GM21786 (cell line): ENCODE data around the gene ABLIM1.
"Not testable (repeated sequence)": the region's sequence is repeated elsewhere in the genome, so short reads cannot be mapped to it uniquely, and the experiment has no call there.

Experiments used
- ATAC-seq: cut with Tn5 transposase; IDR thresholded peaks from one replicate; pipeline ENCODE4 v1.9.1; 2021; ENCODE audit not compliant: unreplicated experiment

The ABLIM1 gene

DNA sequence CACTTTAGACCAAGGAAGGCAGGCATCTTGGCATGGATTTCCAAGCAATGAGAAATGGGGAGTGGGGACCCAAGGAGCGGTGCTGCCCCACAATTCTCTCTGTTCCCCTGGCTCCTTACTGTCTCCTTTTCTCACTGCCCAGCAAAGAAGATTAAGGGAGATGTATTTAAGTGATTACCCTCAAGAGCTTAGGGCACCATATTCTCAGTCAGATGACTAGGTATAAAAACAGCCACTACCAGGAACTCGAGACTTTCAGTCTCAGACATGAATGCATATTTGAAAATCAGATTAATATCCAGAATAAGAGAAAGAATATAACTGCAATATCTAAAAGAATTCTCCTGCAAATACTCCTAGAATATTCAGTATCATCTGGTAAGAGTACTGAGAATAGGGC, at the start of gene ABLIM1:
TSS of gene ABLIM1 (minus strand) at position 101 of the 400 bp plus-strand sequence. CDS start at position 26, 75 bp downstream.
- no peak for ATAC-seq

DNA sequence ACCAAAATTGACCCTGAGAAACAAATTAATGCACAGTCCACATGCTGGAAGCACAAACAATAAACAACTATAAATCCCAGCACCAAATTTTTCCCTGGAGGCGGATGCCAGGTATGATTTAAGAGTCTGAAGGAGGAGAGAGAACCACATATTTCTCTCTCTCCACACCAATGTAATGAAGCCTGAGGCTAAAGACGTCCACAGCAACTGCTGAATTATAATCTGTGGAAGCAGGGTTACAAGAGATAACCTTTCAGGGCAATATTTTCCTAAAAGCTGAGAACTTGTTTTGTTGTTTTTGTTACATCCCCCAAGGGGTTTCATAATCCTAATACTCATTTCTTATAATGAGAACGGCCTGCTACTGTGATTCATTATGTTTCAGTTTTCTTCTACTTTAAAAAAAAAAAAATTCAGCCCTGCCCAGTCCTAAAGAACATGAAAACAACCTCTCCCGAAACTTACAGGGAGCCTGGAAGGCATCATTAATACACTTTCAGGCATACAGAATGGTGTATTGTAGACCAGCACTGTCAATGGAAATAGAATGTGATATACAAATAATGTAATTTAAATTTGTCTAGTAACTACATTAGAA, 48.5 kb upstream of the ABLIM1 start:
- no peak for ATAC-seq

DNA sequence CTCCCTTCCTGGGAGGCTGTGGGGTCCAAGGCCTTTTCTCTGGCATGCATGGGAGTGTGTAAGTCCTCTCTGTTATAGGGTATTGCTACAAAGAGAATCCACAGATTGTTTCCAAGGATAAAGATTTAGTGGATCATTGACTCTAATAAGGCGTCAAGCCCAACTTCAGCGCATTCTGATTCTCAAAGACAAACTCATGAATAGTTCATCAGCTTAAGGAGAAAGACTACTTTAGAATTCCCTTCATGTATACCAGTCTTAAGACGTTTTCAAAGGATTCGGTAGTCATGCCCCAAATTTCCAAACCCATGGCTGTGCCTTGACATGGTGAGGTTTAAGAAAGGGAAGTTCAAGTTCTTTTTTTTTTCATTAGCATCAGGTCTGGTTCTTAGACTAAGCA, 46.6 kb upstream of the ABLIM1 start:
- no peak for ATAC-seq

DNA sequence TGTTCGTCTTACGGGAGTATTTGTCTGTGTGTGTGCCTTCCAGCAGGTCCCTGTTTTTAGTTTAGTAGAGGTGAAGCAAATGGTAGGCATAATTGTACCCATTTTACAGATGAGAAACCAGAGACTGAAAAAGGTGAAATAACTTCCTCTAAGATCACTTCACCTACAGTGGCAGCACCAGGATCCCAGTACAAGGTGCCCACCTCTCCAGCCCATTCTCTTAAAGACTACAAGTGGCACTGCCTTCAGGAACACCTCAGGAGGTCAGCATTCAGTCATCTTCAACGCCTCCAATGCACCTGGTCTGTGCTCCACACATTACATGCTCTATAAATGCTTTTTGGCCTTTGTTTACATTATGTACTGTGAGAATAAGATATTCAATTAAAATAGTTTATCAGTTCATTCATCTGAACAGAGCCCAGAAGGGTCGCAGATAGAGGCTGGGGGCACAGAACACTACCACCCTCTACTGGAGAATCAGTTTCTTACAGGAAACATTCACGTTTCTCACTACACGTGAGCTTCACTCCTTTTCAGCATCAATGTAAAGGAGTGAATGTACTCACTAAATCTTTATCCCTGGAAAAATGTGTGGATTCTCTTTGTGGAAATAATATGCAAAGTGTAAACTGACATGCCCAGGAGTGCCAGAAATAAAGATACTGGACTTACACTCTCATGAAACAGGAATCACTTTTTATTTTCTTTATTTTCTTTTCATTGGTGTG, 45.5 kb upstream of the ABLIM1 start:
- no peak for ATAC-seq

DNA sequence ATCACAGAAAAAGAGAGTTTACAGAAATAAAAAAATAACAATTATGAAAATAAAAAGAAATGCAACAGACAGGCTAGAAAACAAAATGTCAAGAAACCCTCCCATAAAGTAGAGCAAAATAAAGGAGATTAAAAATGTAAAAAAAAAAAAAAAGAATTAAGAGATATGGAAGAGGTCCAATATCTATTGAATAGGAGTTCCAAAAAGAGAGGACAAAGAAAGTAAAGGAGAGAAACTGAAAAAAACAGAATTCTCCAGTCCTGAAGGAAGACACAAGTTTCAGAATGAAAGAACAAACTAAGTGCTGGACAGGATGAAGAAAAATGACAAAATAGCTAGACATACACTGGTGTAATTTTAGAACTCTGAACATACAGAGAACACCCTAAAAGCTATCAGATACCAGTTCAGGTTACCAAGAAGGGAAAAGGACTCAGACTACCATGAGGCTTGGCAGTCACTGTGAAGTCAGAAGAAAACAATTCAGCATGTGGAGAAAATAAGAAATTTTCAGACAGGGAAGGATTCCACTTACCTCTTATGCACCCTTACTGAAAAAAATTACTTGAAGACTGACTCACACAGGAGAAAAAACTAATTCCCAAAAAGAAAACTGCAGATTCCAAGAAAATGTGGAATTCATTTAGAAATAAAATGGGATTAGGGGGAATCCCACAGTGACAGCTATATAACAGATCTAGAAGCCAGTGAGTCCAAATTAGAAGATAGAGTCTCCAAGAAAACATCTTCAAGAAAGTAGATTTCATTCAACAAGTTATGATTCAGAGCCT, 40.4 kb upstream of the ABLIM1 start:
- no peak for ATAC-seq

DNA sequence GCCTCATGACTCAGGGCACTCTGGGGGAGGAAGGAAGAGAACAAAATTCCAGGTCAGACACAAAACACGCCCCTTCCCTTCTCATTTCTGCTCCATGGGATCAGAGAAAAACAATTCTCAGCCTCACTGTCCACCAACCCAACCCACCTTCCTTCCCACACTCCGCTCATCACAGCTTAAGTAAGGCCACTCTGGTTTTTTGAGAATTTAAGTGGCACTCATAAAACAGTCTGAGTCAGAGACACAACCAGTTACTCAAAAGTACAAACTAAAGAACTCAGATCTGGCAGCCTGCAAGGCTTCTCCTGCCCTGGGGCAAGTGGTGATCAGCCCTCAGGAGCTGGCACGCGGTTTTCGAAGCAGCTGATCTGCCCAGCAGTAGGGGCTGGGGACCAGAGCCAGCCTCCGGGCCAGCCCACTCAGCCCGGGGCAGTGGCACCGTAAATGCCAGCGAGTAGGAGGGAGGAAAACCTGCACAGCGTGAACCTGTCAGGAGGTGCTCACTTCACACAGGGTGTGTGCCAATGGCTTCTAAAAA, 39.1 kb upstream of the ABLIM1 start:
- ATAC-seq = no peak

DNA sequence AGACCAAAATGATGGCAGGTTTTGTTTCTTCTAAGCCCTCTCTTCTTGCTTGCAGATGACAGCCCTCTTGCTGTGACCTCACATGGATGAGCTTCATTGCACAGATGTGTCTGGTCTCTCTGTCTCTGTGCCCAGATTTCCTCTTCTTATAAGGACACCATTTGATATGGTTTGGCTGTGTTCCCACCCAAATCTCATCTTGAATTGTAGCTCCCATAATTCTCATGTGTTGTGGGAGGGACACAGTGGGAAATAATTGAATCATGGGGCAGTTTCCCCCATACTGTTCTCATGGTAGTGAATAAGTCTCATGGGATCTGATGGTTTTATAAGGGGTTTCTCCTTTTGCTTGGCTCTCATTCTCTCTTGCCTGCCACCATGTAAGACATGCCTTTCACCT, 38.2 kb upstream of the ABLIM1 start:
- not testable (repeated sequence) for ATAC-seq

DNA sequence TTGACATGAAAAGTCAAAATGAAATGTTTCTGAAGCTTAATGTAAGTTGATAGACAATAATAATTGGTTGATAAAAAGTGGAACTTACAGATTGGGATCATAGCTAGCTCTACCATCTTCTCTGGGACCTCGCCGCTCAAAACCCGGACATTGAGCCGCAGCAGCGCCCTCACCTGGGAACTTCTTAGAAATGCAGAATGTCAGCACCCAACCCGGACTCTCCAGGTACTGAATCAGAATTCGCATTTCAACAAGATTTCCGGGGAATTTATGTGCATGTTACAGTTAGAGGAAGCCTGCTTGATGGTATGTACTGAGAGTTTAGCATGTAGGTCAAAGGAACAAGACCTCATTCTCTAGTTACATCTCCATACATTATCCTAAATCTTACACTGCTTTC, 36.7 kb upstream of the ABLIM1 start:
- no peak for ATAC-seq

DNA sequence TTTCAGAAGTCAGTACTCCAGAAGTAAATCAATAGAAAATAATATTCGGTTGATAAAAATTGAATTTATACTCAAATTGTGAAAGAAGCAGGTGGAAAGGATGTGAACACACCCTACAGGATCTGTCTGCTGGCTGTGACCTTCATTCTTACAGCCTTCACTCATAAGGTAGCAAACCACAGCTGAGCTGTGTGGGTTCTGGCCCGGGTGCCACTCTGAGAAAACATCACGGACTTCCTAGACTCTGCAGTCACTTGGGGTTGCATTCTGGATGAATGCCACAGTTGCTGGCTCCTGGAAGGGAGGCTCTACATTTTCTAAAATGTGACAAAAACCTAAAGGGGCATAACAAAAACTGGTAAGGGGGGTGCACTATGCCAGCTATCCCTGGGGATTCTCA, 36.0 kb upstream of the ABLIM1 start:
- no peak for ATAC-seq

DNA sequence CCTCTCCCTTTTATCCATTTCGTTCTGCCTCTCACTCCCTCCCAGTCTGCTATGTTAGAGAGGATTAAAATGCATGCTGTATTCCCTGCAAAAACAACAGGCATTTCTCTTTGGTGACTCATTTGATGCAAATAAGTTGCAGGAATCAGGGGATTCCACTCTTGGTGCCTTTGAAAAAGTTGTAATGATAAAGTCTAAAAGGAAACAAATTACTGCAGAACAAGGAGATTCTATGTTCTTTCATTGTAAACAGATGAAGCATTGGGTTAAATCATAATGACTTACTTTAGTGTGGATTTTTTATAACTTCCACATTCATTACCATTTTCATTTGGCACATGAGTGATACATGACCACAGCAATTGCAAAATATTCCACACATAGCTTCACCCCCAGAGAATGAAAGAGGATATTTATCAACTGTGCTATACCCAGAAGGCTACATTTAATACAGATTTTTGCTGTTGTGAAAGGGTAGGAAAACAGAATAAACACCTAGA, 33.4 kb upstream of the ABLIM1 start:
- no peak for ATAC-seq

DNA sequence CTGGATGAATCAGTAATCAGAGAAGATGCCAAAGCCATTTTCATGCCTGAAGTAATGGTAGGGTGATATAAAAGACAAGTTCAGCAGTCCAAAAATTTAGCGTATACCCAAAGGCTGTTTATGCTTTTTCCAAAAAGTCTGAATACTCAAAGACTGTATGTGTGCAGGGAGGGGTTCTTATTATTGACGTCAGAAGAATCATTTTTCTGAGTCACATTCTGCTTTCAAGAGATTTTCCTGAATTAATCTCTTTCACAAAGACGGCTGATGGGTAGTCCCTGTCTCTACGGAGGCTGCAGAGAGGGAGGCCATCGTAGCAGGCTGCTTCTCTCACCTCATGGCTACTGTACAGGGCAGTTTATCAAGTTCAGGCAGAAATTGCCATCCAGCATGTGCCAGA, 30.7 kb upstream of the ABLIM1 start:
- ATAC-seq = no peak

DNA sequence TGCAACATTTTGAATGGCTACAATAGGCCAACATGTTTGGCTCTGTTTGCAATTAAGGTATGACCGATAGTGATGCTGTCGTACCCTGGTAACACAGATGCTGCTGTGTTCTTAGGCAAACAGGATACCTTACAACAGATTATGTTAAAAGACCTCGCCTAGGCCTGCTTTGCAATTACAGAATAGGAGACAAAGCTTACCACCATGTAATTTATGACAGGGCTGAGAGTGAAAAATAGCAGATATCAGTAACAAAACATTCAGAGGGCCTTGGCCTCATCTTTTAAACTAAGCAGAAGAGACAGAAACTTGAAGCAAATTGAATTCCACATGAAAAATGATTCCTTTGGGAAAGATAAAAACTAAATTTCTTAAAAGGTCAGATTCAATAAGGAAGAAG, 29.4 kb upstream of the ABLIM1 start:
- no peak for ATAC-seq

DNA sequence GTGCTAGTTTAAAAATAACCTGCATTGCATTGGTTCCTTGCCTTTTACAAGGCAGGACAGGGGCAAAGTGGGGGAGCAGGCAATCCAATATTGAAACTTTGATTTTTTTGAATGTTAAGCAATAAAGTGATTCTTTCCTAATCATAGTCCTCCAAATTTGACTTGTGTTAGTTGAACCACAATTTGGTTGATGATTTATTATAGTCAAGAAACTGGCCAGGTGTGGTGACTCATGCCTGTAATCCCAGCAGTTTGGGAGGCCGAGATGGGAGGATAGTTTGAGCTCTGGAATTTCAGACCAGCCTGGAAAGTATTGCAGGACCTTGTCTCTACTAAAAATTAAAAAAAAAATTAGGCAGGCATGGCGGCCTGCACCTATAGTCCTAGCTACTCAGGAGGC, 27.9 kb upstream of the ABLIM1 start:
- no peak for ATAC-seq

DNA sequence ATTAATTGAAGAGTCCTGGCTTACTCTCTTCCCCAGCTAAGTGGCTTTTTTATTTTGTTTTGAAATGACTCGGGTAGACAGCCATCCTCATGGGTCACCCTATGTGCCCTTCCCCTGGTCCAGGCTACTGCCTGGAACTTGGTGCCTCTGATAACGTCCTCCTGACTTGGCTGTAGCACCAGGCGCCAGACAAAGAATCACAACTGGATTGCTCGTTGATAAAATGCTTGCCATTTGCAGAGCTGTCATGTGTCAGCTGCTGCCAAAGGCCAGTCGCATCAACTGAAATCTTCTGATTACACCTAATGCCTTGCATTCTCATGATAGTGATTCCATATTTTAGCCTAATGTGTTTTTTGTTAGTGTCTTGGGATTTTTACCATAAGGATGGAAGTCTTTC, 27.4 kb upstream of the ABLIM1 start:
- ATAC-seq = no peak

DNA sequence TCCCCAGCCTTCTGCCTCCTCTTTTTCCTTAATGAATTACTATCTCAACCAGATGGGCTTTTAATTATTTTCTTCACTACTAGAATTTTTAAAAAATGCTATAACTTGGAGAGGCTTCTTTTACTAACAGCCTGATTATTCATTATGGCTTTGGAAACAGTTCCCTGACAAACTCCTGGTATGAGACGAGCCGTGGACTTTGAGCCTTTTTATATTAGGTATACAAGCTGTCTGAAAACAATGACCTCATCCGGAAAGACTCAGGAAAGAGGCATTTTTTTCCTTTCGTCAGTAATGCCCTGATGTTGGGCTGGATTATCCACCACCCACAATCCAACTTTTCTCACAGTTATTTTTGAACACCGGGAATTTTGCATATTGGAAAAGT, 26.7 kb upstream of the ABLIM1 start:
- ATAC-seq = no peak

DNA sequence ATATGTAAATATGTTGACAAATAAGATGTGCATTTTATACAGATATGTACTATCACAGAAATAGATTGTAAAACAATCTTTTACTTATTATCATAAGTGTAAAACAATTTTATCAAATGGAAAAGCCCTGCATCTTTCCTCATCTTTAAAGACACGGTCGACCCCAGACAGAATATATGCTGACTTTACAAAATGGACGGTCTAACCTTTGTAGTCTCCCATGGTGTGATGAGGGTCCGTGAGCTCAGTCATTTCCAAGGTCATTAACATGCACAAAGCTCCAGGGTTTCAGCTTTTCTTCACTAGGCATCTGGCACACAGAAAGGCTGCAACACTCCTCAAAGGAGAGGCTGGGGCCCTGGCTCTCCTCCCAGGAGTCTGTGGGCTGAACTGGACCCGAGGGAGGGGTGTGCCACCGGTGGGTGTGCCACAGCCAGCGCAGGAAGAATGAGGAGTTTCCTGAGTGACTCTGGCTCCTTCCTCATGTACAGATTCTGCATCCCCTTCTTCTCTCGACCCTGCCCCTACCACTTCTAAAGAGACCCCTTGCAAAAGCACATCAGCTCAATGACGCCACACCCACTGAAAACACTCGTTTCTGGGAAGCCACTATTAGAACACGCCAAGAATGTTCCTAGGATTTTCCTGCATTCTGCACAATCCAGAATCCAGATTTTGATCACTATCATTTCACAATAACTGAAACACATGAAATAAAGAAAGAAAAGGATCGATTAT, 26.2 kb upstream of the ABLIM1 start:
- ATAC-seq = no peak

DNA sequence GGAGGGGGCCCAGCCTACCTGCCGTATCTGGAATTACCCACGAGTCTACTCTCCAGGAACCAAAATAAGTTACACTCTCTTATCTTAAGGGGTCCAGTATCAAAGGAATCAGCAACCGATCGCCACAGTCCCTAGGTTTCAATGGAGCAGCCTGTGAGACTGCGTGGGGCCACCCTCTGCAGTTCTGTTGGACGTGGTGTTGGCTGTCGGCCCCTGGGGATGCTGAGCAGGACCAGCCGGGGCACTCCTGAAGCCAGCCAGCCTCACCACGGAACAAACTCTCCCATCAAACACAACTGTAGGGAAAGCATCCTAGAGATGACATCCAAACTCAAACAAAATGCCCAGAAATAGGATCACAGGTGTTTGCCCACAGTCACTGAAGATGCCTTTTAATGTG, 25.5 kb upstream of the ABLIM1 start:
- no peak for ATAC-seq

DNA sequence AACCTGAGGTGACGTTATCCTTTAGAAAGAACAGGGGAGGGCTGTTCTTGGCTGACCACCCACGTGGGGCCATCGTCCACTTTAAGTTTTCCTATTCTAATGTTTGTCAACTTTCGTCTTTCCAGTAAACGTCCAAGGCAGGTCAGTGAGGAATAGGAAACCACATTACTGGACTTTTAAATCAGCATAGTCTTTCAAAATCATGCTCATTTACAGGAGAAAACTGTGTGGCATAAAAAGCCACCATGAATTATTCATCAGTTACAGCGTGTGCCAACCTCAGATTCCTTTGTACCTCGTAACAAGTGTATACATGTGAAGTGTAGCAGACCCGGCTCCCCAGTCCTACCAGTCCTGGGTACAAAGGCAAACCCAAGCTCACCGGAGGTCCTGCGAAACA, 25.1 kb upstream of the ABLIM1 start:
- no peak for ATAC-seq

DNA sequence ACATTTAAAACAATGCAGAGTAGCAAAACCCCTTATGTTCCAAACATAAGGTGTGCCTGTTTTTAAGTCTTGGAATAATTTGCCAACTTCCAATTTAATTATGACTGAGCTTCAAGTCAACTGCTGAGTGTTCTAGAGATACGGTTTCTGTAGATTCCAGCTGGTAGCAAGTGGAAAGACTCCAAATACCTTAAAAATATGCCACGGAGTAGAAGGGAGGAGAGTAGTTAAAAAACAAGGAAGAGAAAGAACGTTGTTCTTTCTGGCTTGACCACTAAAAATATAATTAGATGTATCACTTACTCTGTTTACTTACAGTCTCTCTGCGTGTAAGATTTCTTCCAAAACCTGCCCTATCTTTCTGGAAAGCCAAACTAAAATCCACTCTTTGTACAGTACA, 24.5 kb upstream of the ABLIM1 start:
- ATAC-seq = no peak

DNA sequence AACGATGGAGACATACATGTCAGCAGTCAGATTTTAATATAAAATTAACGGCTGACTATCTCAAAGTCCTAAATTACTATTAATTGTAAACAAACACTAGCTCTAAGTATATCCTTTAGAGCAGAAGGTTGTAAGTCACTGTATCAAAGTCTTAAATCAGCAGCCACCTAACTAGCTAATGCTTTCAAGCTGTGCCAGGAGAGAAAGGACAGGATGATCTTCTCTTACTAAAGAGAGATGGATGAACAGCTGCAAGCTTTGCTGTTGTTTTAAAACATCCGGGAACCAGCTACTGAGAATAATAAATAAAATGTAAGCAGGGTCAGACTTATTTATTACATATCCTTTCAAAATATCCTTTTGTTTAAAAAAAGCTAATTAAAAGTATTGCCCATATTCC, 24.0 kb upstream of the ABLIM1 start:
- ATAC-seq = no peak

DNA sequence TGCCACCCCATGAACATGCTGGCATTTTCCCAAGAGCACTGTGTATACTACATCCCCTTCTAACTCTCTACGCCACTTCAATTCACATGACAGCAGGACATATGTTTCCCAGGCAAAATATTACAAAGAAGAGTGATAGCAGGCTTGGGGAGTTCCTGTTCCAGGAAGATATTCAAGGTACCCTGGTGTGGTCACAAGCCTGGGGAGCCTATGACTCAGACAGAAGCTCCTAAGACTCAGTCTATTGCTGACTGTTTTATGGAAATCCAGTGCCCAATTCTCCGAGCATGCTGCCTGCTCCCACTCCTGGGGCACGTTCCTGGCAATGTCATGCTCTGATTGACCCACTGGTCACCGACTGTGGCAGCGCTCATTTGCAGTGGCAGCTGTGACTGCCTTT, 23.5 kb upstream of the ABLIM1 start:
- ATAC-seq = no peak
